CD4-positive, alpha-beta T cell (primary cell): ENCODE data around the gene ZCCHC4. TPM values are rescaled to one million over a fixed set of nuclear protein-coding genes. Genes with fewer than 3 reads are reported as not detected.

Experiments
- ATAC-seq: fragments of 200-7000 bp; cut with Tn5 transposase; one replicate; pipeline ENCODE4 v1.10.0; 2022; ENCODE audit warnings: mild to moderate bottlenecking; ENCODE audit not compliant: poor library complexity
- CTCF ChIA-PET: fragments of 350-600 bp; sonication (Branson Sonifier 250); formaldehyde crosslinking; loops from one replicate; lab custom pipeline; 2021; ENCODE audit warnings: antibody characterized with exemption, inconsistent platforms; lab: Charles Lee
- POLR2A ChIA-PET: fragments of 350-600 bp; sonication (Branson Sonifier 250); formaldehyde crosslinking; loops from one replicate; lab custom pipeline; 2021; ENCODE audit warnings: antibody characterized with exemption, inconsistent platforms; lab: Charles Lee
- DNase-seq, 14 experiments: peaks; one replicate each; pipeline ENCODE4 v3.0.0-alpha.2; 2013 to 2020; ENCODE audit warnings: mixed read lengths in 2 of 14
- H3K27ac ChIP-seq, 2 donors: one replicate each; pipeline versions ENCODE4 v1.5.1 to v1.7.0; 2013; ENCODE audit warnings: low read length in 2 of 2, low read depth in 1 of 2, mild to moderate bottlenecking in 1 of 2
- H3K27me3 ChIP-seq, 2 experiments: 1 replicate in 1 of 2; 2 replicates in 1 of 2; pipeline versions ENCODE4 v1.6.1 to v1.7.0; 2013; ENCODE audit warnings: low read length in 2 of 2, control low read depth in 1 of 2, mild to moderate bottlenecking in 1 of 2, moderate library complexity in 1 of 2; ENCODE audit not compliant: insufficient read depth in 2 of 2, control insufficient read depth in 1 of 2
- H3K36me3 ChIP-seq: one replicate; pipeline ENCODE4 v1.6.1; 2013; ENCODE audit warnings: low read length, control low read depth; ENCODE audit not compliant: insufficient read depth
- H3K4me1 ChIP-seq: one replicate; pipeline ENCODE4 v1.6.1; 2013; ENCODE audit warnings: low read length, control low read depth; ENCODE audit not compliant: insufficient read depth
- H3K4me3 ChIP-seq: one replicate; pipeline ENCODE4 v1.5.1; 2013; ENCODE audit warnings: mild to moderate bottlenecking, low read length, moderate library complexity
- H3K9me3 ChIP-seq, 2 experiments: 1 replicate in 1 of 2; 2 replicates in 1 of 2; pipeline versions ENCODE4 v1.6.1 to v1.7.0; 2013; ENCODE audit warnings: low read length in 2 of 2, mild to moderate bottlenecking in 2 of 2, control low read depth in 1 of 2, moderate library complexity in 1 of 2; ENCODE audit not compliant: control insufficient read depth in 1 of 2, insufficient read depth in 1 of 2
- H3K27ac Mint-ChIP-seq: one replicate; pipeline ENCODE4 v1.8.0; 2020; ENCODE audit warnings: mixed read lengths
- H3K27me3 Mint-ChIP-seq: one replicate; pipeline ENCODE4 v1.8.0; 2021; ENCODE audit warnings: mixed read lengths
- H3K36me3 Mint-ChIP-seq: one replicate; pipeline ENCODE4 v1.8.0; 2021; ENCODE audit warnings: low read depth, mixed read lengths
- H3K4me1 Mint-ChIP-seq: one replicate; pipeline ENCODE4 v1.8.0; 2021; ENCODE audit warnings: low read depth, mixed read lengths
- H3K4me3 Mint-ChIP-seq: one replicate; pipeline ENCODE4 v1.8.0; 2020; ENCODE audit warnings: mild to moderate bottlenecking, mixed read lengths
- H3K9me3 Mint-ChIP-seq: one replicate; pipeline ENCODE4 v1.8.0; 2020; ENCODE audit warnings: mixed read lengths
- CTCF ChIP-seq: fragments of 200-600 bp; IDR thresholded peaks from one replicate; pipeline ENCODE4 v1.8.0; 2022; ENCODE audit warnings: antibody characterized with exemption, mild to moderate bottlenecking
- intact Hi-C, 2 experiments: fragments of 100-400 bp; cut with DNase I in 1 of 2; cut with micrococcal nuclease in 1 of 2; formaldehyde crosslinking; loops; one replicate each; pipeline versions ENCODE4 v1.15.1 to v1.9.0; 2023 to 2025; cut with DNase I, micrococcal nuclease
- total RNA-seq, 174 experiments: library from RNA in 2 of 174; stranded (reverse) in 2 of 174; gene quantifications; one replicate each; pipeline ENCODE4 v1.2.3 and lab custom pipeline; 2021 to 2026

The ZCCHC4 gene
- total RNA-seq, 2 experiments from 2014 or later = 6.4 to 6.7 TPM

DNA sequence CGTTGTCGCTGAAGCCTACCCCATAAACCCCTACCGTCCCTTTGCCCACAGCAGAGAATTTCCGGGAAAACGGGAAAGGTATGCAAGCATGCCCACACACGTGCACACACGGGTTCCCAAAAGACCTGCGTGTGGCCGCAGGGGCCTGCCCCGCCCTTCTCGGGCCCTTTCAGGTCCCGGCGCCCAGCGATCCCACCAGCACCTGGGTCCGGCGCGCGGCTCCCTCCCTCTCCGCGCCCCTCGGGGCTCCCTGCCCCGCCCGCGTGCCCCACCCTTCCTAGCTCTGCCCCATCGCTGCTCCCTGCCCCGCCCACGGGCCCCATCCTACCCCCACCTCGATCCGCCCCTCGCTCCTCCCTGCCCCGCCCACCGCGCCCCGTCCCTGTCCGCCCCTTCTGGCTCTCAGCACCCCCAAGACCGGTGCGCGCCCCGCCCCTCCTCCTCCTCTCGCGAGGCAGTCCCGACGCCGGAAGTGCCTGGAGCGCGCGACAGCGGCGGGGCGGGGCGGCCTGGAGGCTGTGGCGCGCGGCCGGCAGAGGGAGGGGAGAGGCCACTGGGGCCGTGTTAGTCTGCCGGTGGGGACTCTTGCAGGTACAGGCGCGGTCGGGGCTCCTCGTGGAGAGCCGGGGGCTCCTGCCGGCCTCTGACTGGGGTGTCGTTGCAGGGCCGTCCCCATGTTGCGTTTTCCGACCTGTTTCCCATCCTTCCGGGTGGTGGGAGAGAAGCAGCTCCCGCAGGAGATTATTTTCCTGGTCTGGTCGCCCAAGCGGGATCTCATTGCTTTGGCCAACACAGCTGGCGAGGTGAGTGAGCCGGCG is 64.4 kb downstream of the ZCCHC4 start, which contains the start of gene ANAPC4:
Gene ANAPC4 (plus strand): TSS at position 510 of the 818 bp plus-strand sequence. CDS start 165 bp downstream, at position 675.
- peaks cover 8% of the 10 kb centered on the region for H3K36me3 ChIP-seq
- Mint-ChIP-seq H3K4me1 (peaks cover 7% of the 10 kb centered on the region), H3K27me3 (no peaks in the 10 kb centered on the region), H3K9me3 (no peaks in the 10 kb centered on the region), H3K36me3 (peaks cover 19% of the 10 kb centered on the region), H3K4me3 (no peak within 1 kb of the TSS), H3K27ac (peak within 1 kb of the TSS; percentile 81)
- ATAC-seq (peak; percentile 94), DNase-seq (peak; percentile 95 to 99 (median 97))
- H3K4me3 ChIP-seq = peak within 1 kb of the TSS; percentile 94
- ChIA-PET CTCF (interaction anchor here (1.0 to 4.8 kb wide), 4 partner anchors 11 to 215 kb away, joined by 3 to 24 read pairs (median 4); partner anchors contain the start of gene ZCCHC4), POLR2A (interaction anchor here (0.8 to 2.3 kb wide), 5 partner anchors 46 to 217 kb away, joined by 3 to 22 read pairs (median 4); partner anchors contain the start of genes SEPSECS and ZCCHC4)
- intact Hi-C loops = loop anchor here (1.0 to 10.0 kb wide), 7 partner anchors 61 to 938 kb away; partner anchors contain the start of genes SEPSECS (in 2 of the 2), ZCCHC4 (in 2 of the 2) and PI4K2B (in 1 of the 2)
- peak within 1 kb of the TSS; percentile 42 to 48 for H3K27ac ChIP-seq
- no peak for TF ChIP-seq CTCF
- no peaks in the 10 kb centered on the region for H3K9me3 ChIP-seq
- no peaks in the 10 kb centered on the region for H3K27me3 ChIP-seq
- H3K4me1 ChIP-seq = peaks cover 34% of the 10 kb centered on the region

DNA sequence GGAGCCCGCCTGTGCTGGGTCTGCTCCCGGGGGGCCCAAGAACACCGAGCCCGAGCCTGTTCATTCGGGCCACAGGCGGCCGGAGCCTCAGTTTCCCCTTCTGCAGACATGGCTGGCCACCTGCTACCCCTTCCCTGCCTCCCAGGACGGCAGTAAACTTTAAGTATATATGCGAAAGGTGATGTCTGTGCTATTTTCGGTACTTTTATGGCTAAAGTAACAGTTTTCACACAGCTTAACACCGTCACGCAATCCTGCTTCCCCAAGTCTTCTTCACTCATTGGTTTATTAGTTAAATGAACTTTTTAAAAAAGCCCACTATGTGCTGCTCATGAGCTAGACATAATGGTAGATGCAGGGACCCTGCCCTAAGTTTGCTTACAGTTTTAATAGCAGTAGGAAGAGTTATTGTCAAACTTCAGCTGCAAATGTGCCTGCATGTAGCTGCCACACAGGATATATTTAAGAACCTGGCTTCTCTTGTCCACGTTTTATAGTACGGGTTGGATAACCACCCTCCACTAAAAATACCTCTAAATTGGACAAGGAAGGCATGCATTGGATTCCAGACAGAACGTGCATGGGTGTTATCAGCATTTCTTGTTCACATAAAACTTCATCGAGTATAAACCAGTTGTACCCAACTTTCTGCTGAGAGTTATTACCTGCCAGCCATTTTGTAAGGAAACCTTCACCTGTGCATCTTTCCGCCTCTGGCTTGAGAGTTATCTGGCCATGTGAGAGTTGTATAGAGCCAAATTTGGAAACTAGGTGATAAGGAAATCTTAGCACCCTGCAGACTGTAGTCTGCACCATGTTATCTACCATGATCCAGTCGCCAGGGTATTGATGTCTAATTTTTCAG is 65.2 kb downstream of the ZCCHC4 start:
- H3K9me3 Mint-ChIP-seq = no peaks in the 10 kb centered on the region
- Histone ChIP-seq H3K4me3 (peak overlapping the region; percentile 94), H3K4me1 (peaks cover 34% of the 10 kb centered on the region), H3K9me3 (no peaks in the 10 kb centered on the region), H3K27ac (peak overlapping the region; percentile 42 to 48), H3K36me3 (peaks cover 16% of the 10 kb centered on the region), H3K27me3 (no peaks in the 10 kb centered on the region)
- CTCF ChIA-PET = interaction anchor here (1.0 to 4.8 kb wide), 4 partner anchors 12 to 216 kb away, joined by 3 to 24 read pairs (median 4); partner anchors contain the start of gene ZCCHC4
- intact Hi-C loops = loop anchor here (1.0 to 10.0 kb wide), 6 partner anchors 66 to 937 kb away; partner anchors contain the start of genes PI4K2B (in 2 of the 2), SEPSECS (in 2 of the 2) and ZCCHC4 (in 1 of the 2)
- no peak overlapping the region for H3K4me3 Mint-ChIP-seq
- no peak for TF ChIP-seq CTCF
- DNase-seq (peak in 2 of 14 experiments; percentile 2 to 29), ATAC-seq (no peak)
- peaks cover 28% of the 10 kb centered on the region for H3K36me3 Mint-ChIP-seq
- H3K4me1 Mint-ChIP-seq = peaks cover 7% of the 10 kb centered on the region
- no peaks in the 10 kb centered on the region for H3K27me3 Mint-ChIP-seq
- peak overlapping the region; percentile 81 for H3K27ac Mint-ChIP-seq
- POLR2A ChIA-PET = interaction anchor here (0.9 to 2.3 kb wide), 4 partner anchors 30 to 218 kb away, joined by 4 to 22 read pairs (median 7); partner anchors contain the start of genes SEPSECS and ZCCHC4

GRCh38 chr4:25378437-25378743 is 65.8 kb downstream of the ZCCHC4 start:
- H3K27ac ChIP-seq = no peak overlapping the region
- peak overlapping the region; percentile 94 for H3K4me3 ChIP-seq
- H3K27me3 Mint-ChIP-seq = no peaks in the 10 kb centered on the region
- intact Hi-C loops = loop anchor here (2.0 to 10.0 kb wide), 5 partner anchors 144 to 936 kb away; partner anchors contain the start of genes SEPSECS (in 2 of the 2) and PI4K2B (in 1 of the 2)
- no peak for DNase-seq
- no peak for TF ChIP-seq CTCF
- H3K27ac Mint-ChIP-seq = no peak overlapping the region
- no peaks in the 10 kb centered on the region for H3K27me3 ChIP-seq
- H3K36me3 Mint-ChIP-seq = peaks cover 34% of the 10 kb centered on the region
- H3K4me1 ChIP-seq = peaks cover 34% of the 10 kb centered on the region
- peaks cover 7% of the 10 kb centered on the region for H3K4me1 Mint-ChIP-seq
- peaks cover 21% of the 10 kb centered on the region for H3K36me3 ChIP-seq
- ChIA-PET POLR2A (interaction anchor here (0.9 to 2.3 kb wide), 3 partner anchors 30 to 218 kb away, joined by 4 to 22 read pairs (median 10); partner anchors contain the start of genes SEPSECS and ZCCHC4), CTCF (interaction anchor here (1.3 to 4.8 kb wide), 2 partner anchors 66 to 216 kb away, joined by 4 to 24 read pairs; partner anchors contain the start of gene ZCCHC4)
- no peak for ATAC-seq
- no peaks in the 10 kb centered on the region for H3K9me3 Mint-ChIP-seq
- H3K9me3 ChIP-seq = no peaks in the 10 kb centered on the region
- H3K4me3 Mint-ChIP-seq = no peak overlapping the region
